HFF-Myc (cell line): ENCODE measurements around the gene SLC15A3.

ENCODE experiments used
- DNase-seq: peaks from one replicate; pipeline ENCODE4 v3.0.0-alpha.2; 2011; ENCODE audit warnings: low read depth; ENCODE audit errors: extremely low read depth
- H3K4me3 ChIP-seq: replicated peaks from 2 replicates; pipeline ENCODE4 v1.5.1; 2011; ENCODE audit warnings: low read depth, mild to moderate bottlenecking, control low read depth, low read length
- CTCF ChIP-seq: IDR thresholded peaks from 2 replicates; pipeline ENCODE4 v1.5.1; 2012; ENCODE audit warnings: mild to moderate bottlenecking, low read depth, low read length, control low read depth; ENCODE audit errors: missing control alignments

Gene SLC15A3

DNA sequence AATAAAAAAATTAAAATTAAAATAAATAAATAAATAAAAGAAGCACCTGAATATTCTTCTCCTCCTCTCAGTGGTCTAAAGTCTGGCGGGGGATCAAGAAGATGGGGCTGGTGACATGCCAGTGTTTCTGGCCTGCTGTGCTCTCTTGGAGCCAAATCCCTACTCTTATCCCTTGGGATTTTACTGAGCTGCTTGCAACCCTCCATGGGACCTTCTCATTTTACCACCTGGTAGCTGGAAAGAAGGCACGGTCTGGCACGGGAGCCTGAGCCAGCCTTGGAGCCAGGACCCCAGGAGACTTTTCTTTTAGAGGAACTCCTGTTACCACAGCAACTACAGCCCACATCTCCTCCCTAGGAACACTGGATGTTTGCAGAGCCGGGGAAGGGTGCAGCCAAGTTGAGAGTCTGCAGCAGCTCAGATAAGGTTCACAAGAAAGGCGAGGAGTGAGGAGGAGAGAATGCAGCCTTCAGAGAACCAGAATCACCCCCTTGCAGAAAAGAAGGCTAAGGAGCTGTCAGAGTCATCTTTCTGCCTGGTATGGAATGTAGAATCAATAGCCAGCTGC lies 41.0 kb upstream of the SLC15A3 start:
- no peak overlapping the region for H3K4me3 ChIP-seq
- TF ChIP-seq CTCF = no peak
- DNase-seq = no peak

GRCh38 chr11:60991457-60991856 lies 39.5 kb upstream of the SLC15A3 start:
- DNase-seq = no peak
- TF ChIP-seq CTCF = no peak
- H3K4me3 ChIP-seq = no peak overlapping the region

DNA sequence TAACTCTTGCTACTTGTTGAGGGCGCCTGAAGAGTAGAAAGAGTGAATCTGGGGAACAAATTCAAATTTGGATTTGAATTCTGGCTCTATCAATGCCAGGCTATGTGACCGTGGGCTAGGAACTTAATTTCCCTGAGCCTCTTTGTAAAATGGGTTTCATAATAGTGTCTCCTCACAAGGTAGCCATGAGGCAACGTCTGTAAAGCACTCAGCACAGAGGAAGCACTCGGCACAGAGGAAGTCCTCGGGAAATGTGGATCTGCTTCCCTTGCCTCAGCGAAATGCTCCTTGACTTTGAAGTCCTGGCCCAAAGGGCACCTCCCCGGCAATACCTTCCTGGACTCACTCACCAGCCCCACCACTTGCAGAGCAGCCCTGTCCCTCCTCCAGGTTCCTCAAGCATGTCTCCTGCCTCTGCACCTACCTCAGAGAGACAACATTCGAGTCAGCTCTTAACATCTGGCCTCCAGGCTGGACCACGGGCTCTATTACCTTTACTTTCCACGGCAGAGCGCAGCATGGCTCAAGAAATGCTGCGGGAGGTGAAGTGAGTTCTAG lies 37.2 kb upstream of the SLC15A3 start:
- no peak for DNase-seq

GRCh38 chr11:60988658-60989057 lies 36.7 kb upstream of the SLC15A3 start:
- no peak for DNase-seq
- TF ChIP-seq CTCF = no peak

More for the DNA sequence above, 37.2 kb upstream of the SLC15A3 start:
- no peak overlapping the region for H3K4me3 ChIP-seq
- TF ChIP-seq CTCF = no peak

GRCh38 chr11:60987577-60988277 lies 35.8 kb upstream of the SLC15A3 start:
- no peak overlapping the region for H3K4me3 ChIP-seq
- TF ChIP-seq CTCF = no peak
- no peak for DNase-seq

More at GRCh38 chr11:60988658-60989057, 36.7 kb upstream of the SLC15A3 start:
- H3K4me3 ChIP-seq = no peak overlapping the region

DNA sequence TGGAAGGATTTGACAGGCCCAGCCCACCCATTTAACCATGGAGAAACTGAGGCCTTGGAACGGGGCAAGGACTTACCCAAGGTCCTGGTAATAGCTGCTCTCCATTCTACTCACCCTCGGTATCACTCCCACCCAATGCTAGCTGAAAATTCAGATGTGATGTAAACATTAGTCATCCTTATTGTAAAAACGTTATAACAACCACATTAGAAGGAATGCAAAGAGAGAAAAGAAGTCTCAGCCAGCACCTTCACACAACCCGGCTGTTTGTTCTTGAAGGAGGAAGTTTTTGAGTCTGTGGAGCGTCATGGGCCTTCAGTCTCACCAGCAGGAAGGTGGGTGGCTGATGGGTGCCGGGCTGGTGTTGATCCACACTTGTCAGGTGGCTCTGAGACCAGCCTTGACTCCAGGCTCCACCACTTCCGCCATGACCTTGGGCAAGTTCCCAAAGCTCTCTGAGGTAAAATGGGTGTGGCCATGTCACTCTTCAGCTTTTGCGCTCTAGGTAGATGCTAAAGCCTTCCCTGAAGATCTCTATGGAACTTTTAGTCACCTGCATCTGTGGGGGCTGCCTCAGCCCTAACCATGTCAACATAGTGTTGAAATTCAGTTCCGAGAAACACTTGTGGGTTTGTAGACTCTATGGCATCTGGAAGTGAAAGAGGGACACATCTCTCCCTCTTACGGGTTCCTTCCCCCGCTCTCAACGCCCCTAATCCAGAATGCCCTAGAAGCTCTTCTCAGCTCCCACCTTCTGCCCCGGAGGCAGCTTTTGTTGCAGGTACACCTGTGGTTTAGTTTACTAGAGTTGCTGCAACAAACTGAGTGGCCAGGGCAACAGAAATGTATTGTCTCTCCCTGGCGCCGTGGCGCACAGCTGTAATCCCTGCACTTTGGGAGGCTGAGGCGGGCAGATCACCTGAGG lies 34.3 kb upstream of the SLC15A3 start:
- no peak for TF ChIP-seq CTCF
- H3K4me3 ChIP-seq = no peak overlapping the region
- no peak for DNase-seq
